ENCODE data around the gene LRRIQ1.

The LRRIQ1 gene

GRCh38 chr12:85017133-85017532 is 19.0 kb upstream of the LRRIQ1 start:
- H3K4me3 ChIP-seq (replicated peaks; ENCODE audit: low read depth, low read length) = no peak overlapping the region
- no peak for TF ChIP-seq CTCF (IDR thresholded peaks at IDR 0.05; ENCODE audit: low read length, missing control alignments)
- no peak for DNase-seq (ENCODE audit: low read depth)

- DNase-seq (ENCODE audit: low read depth) = no peak
- no peak for TF ChIP-seq CTCF (IDR thresholded peaks at IDR 0.05; ENCODE audit: low read length, missing control alignments)
- no peak overlapping the region for H3K4me3 ChIP-seq (replicated peaks; ENCODE audit: low read depth, low read length)
Measured at GRCh38 chr12:85017618-85018017, 18.5 kb upstream of the LRRIQ1 start.

GRCh38 chr12:85018098-85018497 is 18.1 kb upstream of the LRRIQ1 start:
- no peak overlapping the region for H3K4me3 ChIP-seq (replicated peaks; ENCODE audit: low read depth, low read length)
- DNase-seq (ENCODE audit: low read depth) = no peak
- no peak for TF ChIP-seq CTCF (IDR thresholded peaks at IDR 0.05; ENCODE audit: low read length, missing control alignments)

- TF ChIP-seq CTCF (IDR thresholded peaks at IDR 0.05; ENCODE audit: low read length, missing control alignments) = peak; percentile 41
- no peak overlapping the region for H3K4me3 ChIP-seq (replicated peaks; ENCODE audit: low read depth, low read length)
- DNase-seq (ENCODE audit: low read depth) = peak; percentile 61
Measured at GRCh38 chr12:85029456-85029855, 6.7 kb upstream of the LRRIQ1 start.

GRCh38 chr12:85036733-85037132 is 582 bp downstream of the LRRIQ1 start:
- no peak for TF ChIP-seq CTCF (IDR thresholded peaks at IDR 0.05; ENCODE audit: low read length, missing control alignments)

GRCh38 chr12:85041395-85041794 is 5.2 kb downstream of the LRRIQ1 start:
- DNase-seq (ENCODE audit: low read depth) = no peak
- no peak overlapping the region for H3K4me3 ChIP-seq (replicated peaks; ENCODE audit: low read depth, low read length)
- no peak for TF ChIP-seq CTCF (IDR thresholded peaks at IDR 0.05; ENCODE audit: low read length, missing control alignments)

More at GRCh38 chr12:85036733-85037132, 582 bp downstream of the LRRIQ1 start:
- H3K4me3 ChIP-seq (replicated peaks; ENCODE audit: low read depth, low read length) = peak overlapping the region; percentile 81
- DNase-seq (ENCODE audit: low read depth) = no peak

- TF ChIP-seq CTCF (IDR thresholded peaks at IDR 0.05; ENCODE audit: low read length, missing control alignments) = no peak
- no peak for DNase-seq (ENCODE audit: low read depth)
- no peak overlapping the region for H3K4me3 ChIP-seq (replicated peaks; ENCODE audit: low read depth, low read length)
Measured at GRCh38 chr12:85043829-85044228, 7.7 kb downstream of the LRRIQ1 start.
